HG02623 (cell line): ENCODE data around the gene CEP170B.
"Not testable (repeated sequence)": the region's sequence is repeated elsewhere in the genome, so short reads cannot be mapped to it uniquely, and the experiment has no call there.

ENCODE experiments used
- ATAC-seq: cut with Tn5 transposase; IDR thresholded peaks from one replicate; pipeline ENCODE4 v1.9.1; 2021; ENCODE audit warnings: moderate library complexity; ENCODE audit not compliant: unreplicated experiment

The CEP170B gene

GRCh38 chr14:104865081-104865630, at the start of gene CEP170B:
Gene CEP170B, plus strand, starts transcription at chr14:104865268. Its CDS starts 3,183 bp downstream, at chr14:104868451.
- ATAC-seq: no peak

- no peak for ATAC-seq
These were observed 48.5 kb upstream of the CEP170B start for GRCh38 chr14:104816616-104816884.

GRCh38 chr14:104817930-104818713, 46.9 kb upstream of the CEP170B start:
- no peak for ATAC-seq

- ATAC-seq: no peak
These were observed 46.3 kb upstream of the CEP170B start for GRCh38 chr14:104818714-104819161.

GRCh38 chr14:104819361-104819781, 45.7 kb upstream of the CEP170B start:
- no peak for ATAC-seq

- ATAC-seq: no peak
These were observed 44.3 kb upstream of the CEP170B start for GRCh38 chr14:104820669-104821228.

- no peak for ATAC-seq
These were observed 43.7 kb upstream of the CEP170B start for GRCh38 chr14:104821229-104821945.

GRCh38 chr14:104821971-104822608, 43.0 kb upstream of the CEP170B start:
- ATAC-seq: no peak

- no peak for ATAC-seq
These were observed 42.0 kb upstream of the CEP170B start for GRCh38 chr14:104822821-104823615.

- ATAC-seq: no peak
These were observed 40.6 kb upstream of the CEP170B start for GRCh38 chr14:104824353-104824997.

GRCh38 chr14:104826189-104826860, 38.7 kb upstream of the CEP170B start:
- ATAC-seq: peak; percentile 65

- ATAC-seq: no peak
These were observed 38.2 kb upstream of the CEP170B start for GRCh38 chr14:104826861-104827176.

GRCh38 chr14:104827177-104828055, 37.7 kb upstream of the CEP170B start:
- ATAC-seq: no peak

- ATAC-seq: no peak
These were observed 34.3 kb upstream of the CEP170B start for GRCh38 chr14:104830781-104831180.

- ATAC-seq: not testable (repeated sequence)
These were observed 28.7 kb upstream of the CEP170B start for GRCh38 chr14:104836171-104836935.

GRCh38 chr14:104841730-104842129, 23.3 kb upstream of the CEP170B start:
- no peak for ATAC-seq

- no peak for ATAC-seq
These were observed 22.1 kb upstream of the CEP170B start for GRCh38 chr14:104843006-104843405.
